ENCODE data around the gene PFDN6. TPM values are rescaled to one million over a fixed set of nuclear protein-coding genes. Genes with fewer than 3 reads are reported as not detected.

Gene PFDN6
- total RNA-seq, 3 donors from 2014 or later (not counting 1 experiment from before 2014, with no cell fraction given) = 19.2 to 26.5 (median 22.7) TPM

DNA sequence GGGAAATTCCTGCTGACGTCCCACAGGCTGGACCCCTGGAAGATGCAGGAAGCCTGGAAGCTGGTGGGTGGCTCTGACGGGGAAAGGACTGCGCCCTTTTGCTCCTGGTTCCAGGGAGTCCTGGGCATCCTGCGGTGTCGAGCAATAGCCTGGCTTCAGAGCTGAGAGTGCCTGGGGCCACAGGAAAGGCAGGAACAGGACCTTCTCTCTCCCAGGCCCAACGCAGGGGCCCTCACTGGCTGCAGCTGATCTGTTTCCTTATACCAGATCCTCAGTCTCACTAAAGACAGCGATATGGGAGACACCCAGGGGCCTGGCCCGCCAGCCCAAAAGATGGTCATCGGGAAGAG lies 11.0 kb upstream of the PFDN6 start:
- no peak for TF ChIP-seq CTCF (IDR thresholded peaks at IDR 0.05)
- Mint-ChIP-seq H3K4me3 (peak overlapping the region; percentile 13), H3K27me3 (ENCODE audit: low read depth in 2 of 2) (no peaks in the 10 kb centered on the region), H3K4me1 (peaks cover 35 to 58% of the 10 kb centered on the region in 2 donors), H3K9me3 (no peaks in the 10 kb centered on the region), H3K36me3 (peaks cover 7% of the 10 kb centered on the region), H3K27ac (peak overlapping the region; percentile 90 to 91)
- Histone ChIP-seq H3K4me3 (ENCODE audit: low read length) (no peak overlapping the region), H3K9me3 (ENCODE audit: control insufficient read depth, insufficient read depth, low read length) (no peaks in the 10 kb centered on the region), H3K27ac (ENCODE audit: low read length) (peak overlapping the region; percentile 90), H3K27me3 (ENCODE audit: control insufficient read depth, insufficient read depth, low read length) (no peaks in the 10 kb centered on the region), H3K4me1 (ENCODE audit: control insufficient read depth, insufficient read depth, low read length) (peaks cover 52% of the 10 kb centered on the region), H3K36me3 (ENCODE audit: control insufficient read depth, insufficient read depth, low read length) (peaks cover 46% of the 10 kb centered on the region)
- intact Hi-C loops (cut with micrococcal nuclease) = no loop called here
- WGBS (ENCODE audit: insufficient coverage) = 87% methylated on average over 9 of the region's 9 CpGs
- ATAC-seq = no peak
- DNase-seq = no peak

GRCh38 chr6:33278810-33279209 lies 10.6 kb upstream of the PFDN6 start:
- H3K36me3 Mint-ChIP-seq = peaks cover 7% of the 10 kb centered on the region
- 87% methylated on average over 3 of the region's 3 CpGs for WGBS (ENCODE audit: insufficient coverage)
- no peak for TF ChIP-seq CTCF (IDR thresholded peaks at IDR 0.05)
- H3K4me1 Mint-ChIP-seq = peaks cover 30 to 56% of the 10 kb centered on the region in 2 donors
- H3K4me3 Mint-ChIP-seq = no peak overlapping the region
- Histone ChIP-seq H3K4me3 (ENCODE audit: low read length) (no peak overlapping the region), H3K27me3 (ENCODE audit: control insufficient read depth, insufficient read depth, low read length) (no peaks in the 10 kb centered on the region), H3K27ac (ENCODE audit: low read length) (no peak overlapping the region), H3K9me3 (ENCODE audit: control insufficient read depth, insufficient read depth, low read length) (no peaks in the 10 kb centered on the region), H3K36me3 (ENCODE audit: control insufficient read depth, insufficient read depth, low read length) (peaks cover 44% of the 10 kb centered on the region), H3K4me1 (ENCODE audit: control insufficient read depth, insufficient read depth, low read length) (peaks cover 48% of the 10 kb centered on the region)
- no peaks in the 10 kb centered on the region for H3K9me3 Mint-ChIP-seq
- H3K27ac Mint-ChIP-seq = peak overlapping the region; percentile 90 to 91
- DNase-seq (no peak), ATAC-seq (no peak)
- no peaks in the 10 kb centered on the region for H3K27me3 Mint-ChIP-seq (ENCODE audit: low read depth in 2 of 2)
- intact Hi-C loops (cut with micrococcal nuclease) = no loop called here

DNA sequence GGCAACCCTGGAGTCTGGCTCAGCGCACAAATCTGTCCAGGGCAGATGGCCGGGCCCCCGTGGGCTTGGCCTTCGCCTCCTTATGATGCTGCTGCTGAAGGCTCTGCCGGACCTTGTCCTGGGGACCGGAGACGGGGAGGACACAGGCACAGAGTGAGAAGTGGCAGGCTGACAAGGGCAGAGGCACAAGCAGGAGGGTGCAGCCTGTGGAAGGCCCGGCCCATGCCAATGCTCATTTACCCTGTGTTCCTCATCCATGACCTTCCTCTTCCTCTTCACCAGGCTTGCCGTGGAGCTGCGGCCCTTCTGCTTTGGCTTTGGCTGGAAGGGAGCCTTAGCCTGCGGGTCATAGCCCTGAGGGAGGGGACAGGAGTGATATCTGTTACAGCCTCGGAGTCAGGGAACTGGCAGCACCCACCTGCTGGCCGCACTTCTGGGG lies 10.1 kb upstream of the PFDN6 start:
- Histone ChIP-seq H3K27me3 (ENCODE audit: control insufficient read depth, insufficient read depth, low read length) (no peaks in the 10 kb centered on the region), H3K4me3 (ENCODE audit: low read length) (no peak overlapping the region), H3K9me3 (ENCODE audit: control insufficient read depth, insufficient read depth, low read length) (no peaks in the 10 kb centered on the region), H3K4me1 (ENCODE audit: control insufficient read depth, insufficient read depth, low read length) (peaks cover 43% of the 10 kb centered on the region), H3K36me3 (ENCODE audit: control insufficient read depth, insufficient read depth, low read length) (peaks cover 42% of the 10 kb centered on the region), H3K27ac (ENCODE audit: low read length) (no peak overlapping the region)
- DNase-seq = peak in 1 of 2 donors; percentile 10
- no peak overlapping the region for H3K4me3 Mint-ChIP-seq
- intact Hi-C loops (cut with micrococcal nuclease) = no loop called here
- H3K27ac Mint-ChIP-seq = peak overlapping the region; percentile 23 to 35
- no peak for ATAC-seq
- H3K36me3 Mint-ChIP-seq = peaks cover 7% of the 10 kb centered on the region
- no peaks in the 10 kb centered on the region for H3K27me3 Mint-ChIP-seq (ENCODE audit: low read depth in 2 of 2)
- no peaks in the 10 kb centered on the region for H3K9me3 Mint-ChIP-seq
- H3K4me1 Mint-ChIP-seq = peaks cover 27 to 55% of the 10 kb centered on the region in 2 donors
- 92% methylated on average over 13 of the region's 13 CpGs for WGBS (ENCODE audit: insufficient coverage)
- no peak for TF ChIP-seq CTCF (IDR thresholded peaks at IDR 0.05)

DNA sequence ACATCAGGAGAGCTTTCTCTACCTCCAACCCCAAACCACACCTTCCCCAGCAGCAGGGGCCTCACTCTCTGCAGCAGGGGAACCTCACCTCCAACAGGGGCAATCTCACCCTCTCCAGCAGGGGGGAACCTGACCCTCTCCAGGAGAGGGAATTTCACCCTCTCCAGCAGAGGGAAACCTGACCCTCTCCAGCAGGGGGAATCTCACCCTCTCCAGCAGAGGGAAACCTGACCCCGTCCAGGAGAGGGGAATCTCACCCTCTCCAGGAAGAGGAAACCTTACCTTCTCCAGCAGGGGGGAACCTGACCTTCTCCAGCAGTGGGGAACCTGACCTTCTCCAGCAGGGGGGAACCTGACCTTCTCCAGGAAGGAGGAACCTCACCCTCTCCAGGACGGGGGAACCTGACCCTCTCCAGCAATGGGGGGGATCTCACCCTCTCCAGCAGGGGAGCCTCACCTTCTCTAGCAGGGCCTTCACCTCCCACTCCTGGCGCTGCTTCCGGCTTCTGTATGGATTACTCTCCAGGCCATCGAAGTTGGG lies 9.4 kb upstream of the PFDN6 start:
- no peak for TF ChIP-seq CTCF (IDR thresholded peaks at IDR 0.05)
- no peak overlapping the region for H3K27ac ChIP-seq (ENCODE audit: low read length)
- no peaks in the 10 kb centered on the region for H3K27me3 Mint-ChIP-seq (ENCODE audit: low read depth in 2 of 2)
- DNase-seq = peak in 1 of 2 donors; percentile 51
- intact Hi-C loops (cut with micrococcal nuclease) = no loop called here
- H3K27me3 ChIP-seq (ENCODE audit: control insufficient read depth, insufficient read depth, low read length) = no peaks in the 10 kb centered on the region
- H3K4me1 ChIP-seq (ENCODE audit: control insufficient read depth, insufficient read depth, low read length) = peaks cover 42% of the 10 kb centered on the region
- ATAC-seq = no peak
- H3K27ac Mint-ChIP-seq = peak overlapping the region in 1 of 2 donors; percentile 35
- H3K4me1 Mint-ChIP-seq = peaks cover 20 to 47% of the 10 kb centered on the region in 2 donors
- no peaks in the 10 kb centered on the region for H3K9me3 ChIP-seq (ENCODE audit: control insufficient read depth, insufficient read depth, low read length)
- 55% methylated on average over 1 of the region's 5 CpGs for WGBS (ENCODE audit: insufficient coverage)
- no peaks in the 10 kb centered on the region for H3K9me3 Mint-ChIP-seq
- H3K4me3 ChIP-seq (ENCODE audit: low read length) = no peak overlapping the region
- peak overlapping the region; percentile 47 for H3K4me3 Mint-ChIP-seq
- no peaks in the 10 kb centered on the region for H3K36me3 Mint-ChIP-seq
- H3K36me3 ChIP-seq (ENCODE audit: control insufficient read depth, insufficient read depth, low read length) = peaks cover 41% of the 10 kb centered on the region
